ENCODE results near the gene GPATCH11.

GPATCH11 gene

DNA sequence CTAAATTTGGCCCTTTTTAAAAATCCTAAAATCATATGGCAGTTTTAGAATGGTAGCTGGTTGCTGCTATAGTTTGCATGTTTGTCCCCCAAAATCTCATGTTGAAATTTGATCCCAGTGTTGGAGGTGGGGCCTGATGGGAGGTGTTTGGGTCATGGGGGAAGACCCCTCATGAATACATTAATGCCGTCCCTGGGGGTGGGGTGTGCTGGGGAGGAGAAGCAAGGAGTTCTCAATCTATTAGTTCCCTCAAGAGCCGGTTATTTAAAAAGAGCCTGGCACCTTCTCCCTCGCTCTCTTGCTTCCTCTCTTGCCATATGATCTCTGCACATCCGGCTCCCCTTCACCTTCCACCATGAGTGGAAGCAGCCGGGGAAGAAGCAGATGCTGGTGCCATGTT lies 20.8 kb downstream of the GPATCH11 start:
- DNase-seq (ENCODE audit: low read depth in 2 of 2): no peak

DNA sequence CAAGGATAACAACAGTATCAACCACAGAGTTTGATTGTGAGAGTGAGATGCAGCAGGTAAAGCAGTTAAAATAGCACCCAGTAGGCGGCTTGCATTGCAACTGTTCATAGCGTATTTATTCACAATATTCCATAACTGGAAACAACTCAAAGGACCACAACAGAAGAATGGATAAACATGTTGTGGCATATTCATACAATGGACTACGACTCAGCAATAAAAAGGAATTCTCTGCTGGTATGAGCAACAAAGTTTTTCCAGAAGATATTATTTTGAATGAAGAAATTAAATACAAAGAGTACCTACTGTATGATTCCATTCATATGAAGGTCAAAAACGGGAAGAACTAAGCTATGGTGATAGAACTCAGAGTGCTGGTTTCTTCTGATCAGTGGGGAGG lies 25.2 kb downstream of the GPATCH11 start:
- DNase-seq (ENCODE audit: low read depth in 2 of 2): no peak

- no peak for DNase-seq (ENCODE audit: low read depth in 2 of 2)
Observed at GRCh38 chr2:37110306-37111212, 26.2 kb downstream of the GPATCH11 start.

DNA sequence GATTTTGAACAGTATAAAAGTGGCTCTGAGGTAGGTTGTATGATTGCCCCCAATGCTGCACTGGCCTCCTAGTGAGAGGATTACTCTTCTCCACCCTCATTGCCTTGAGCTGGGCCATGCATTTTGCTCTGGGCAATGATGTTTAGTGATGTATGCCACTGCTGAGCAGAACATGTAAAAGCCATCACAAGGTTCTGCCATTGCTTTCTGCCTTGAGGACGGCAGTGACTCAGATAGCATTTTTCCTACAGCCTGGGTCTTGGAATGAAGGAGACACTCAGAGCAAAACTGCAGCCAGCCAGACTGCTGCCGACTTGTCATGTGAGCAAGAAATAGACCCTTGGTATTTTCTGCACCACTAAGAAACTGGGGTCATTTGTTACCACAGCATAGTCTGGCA lies 27.6 kb downstream of the GPATCH11 start:
- DNase-seq (ENCODE audit: low read depth in 2 of 2): no peak

GRCh38 chr2:37117566-37117965 lies 33.2 kb downstream of the GPATCH11 start:
- no peak for DNase-seq (ENCODE audit: low read depth in 2 of 2)

DNA sequence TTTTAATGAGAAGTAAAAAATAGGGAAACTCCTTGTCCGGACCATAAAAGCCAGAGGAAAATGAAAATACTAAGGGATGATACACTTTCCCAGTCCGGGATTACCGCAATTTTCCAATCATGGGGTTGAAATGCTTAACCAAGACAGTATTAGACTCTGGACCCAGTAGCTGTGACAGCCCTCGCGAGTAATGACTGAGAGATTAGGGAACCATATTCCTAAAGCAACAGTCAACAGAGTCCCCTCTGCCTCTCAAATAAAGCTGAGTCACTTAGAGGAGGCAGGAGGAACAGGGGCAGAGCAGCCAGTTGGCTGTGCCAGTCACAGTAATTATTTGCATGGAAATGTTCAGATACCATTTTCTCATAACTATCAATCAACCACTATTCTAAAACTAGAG lies 34.8 kb downstream of the GPATCH11 start:
- no peak for DNase-seq (ENCODE audit: low read depth in 2 of 2)

- no peak for DNase-seq (ENCODE audit: low read depth in 2 of 2)
Observed at GRCh38 chr2:37125416-37125815, 41.1 kb downstream of the GPATCH11 start.

DNA sequence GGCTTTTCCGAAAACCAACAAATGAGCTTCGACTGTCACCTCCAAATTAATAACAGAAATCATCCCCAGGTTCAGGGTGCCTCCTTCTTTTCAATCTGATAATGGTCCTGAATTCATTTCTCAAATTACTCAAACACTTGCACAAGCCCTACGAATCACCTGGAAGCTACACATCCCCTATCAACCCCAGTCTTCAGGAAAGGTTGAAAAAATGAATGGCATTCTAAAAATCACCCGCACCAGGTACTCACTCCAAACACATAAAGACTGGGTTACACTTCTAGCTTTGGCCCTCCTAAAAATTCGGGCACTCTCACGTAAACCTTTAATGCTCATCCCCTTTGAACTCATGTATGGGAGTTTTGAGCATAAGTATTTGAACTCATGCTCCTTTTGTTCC lies 48.6 kb downstream of the GPATCH11 start:
- no peak for DNase-seq (ENCODE audit: low read depth in 2 of 2)

DNA sequence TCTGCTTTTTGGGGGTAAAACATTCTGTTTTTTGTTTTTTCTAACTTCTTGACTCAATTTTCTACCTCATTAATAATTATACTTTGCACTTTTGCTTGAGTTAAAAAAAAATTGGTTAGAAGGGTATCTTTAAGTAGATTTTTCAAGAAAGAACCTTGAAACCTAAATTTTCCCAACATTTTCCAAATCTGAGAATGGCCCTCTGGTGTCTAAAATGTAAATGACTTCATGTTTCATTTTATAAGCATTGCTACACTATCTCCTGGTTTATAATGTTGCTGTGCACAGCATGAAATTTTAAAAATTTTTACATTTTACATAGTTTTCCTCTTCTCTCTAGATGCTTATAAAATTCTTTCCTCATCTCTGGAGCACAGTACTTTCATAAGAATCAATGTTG lies 58.2 kb downstream of the GPATCH11 start:
- no peak for DNase-seq (ENCODE audit: low read depth in 2 of 2)

DNA sequence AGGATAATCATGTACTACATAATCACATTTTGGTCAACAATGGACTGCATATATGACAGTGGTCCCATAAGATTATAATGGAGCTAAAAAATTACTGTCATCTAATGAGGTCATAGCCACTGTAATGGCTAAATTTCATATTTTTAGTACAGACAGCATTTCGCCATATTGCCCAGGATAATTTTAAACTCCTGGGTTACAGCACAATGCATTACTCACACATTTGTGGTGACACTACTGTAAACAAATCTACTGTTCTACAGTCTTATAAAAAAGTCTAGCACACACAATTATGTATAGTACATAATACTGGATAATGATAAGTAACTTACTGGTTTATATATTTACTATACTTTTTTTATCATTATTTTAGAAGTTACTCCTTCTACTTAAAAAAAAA lies 59.7 kb downstream of the GPATCH11 start:
- no peak for DNase-seq (ENCODE audit: low read depth in 2 of 2)

DNA sequence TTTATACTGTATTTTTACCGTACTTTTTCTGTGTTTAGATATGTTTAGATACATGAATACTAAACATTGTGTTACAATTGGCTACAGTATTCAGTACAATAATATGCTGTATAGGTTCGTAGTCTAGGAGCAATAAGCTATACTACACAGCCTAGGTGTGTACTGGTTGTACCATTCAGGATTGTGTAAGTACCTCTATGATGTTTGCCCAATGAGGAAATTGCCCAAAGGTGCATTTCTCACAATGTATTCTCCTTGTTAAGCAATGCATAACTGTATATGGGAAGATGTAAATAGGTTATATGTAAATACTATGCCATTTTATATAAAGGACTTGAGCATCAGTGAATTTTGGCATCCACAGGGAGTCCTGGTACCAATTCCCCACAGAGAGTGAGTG lies 61.7 kb downstream of the GPATCH11 start:
- no peak for DNase-seq (ENCODE audit: low read depth in 2 of 2)

DNA sequence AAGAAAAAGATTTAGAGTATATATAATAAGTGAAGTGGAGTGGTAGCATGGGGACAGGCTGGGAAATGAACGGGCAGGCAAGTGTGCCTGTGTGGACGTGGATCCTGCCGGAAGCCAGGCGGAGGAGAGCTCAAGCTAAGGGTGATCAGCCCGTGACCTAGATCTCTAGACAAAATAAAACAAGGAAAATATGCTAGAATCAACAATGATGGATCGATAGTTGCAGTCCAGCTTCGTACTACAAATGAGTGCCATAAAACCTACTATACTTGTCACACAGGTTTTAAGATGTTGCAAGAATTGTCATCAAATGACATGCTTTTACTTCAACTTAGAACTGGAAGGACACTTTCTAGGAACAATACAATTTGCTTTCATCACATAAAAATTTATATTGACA lies 64.0 kb downstream of the GPATCH11 start:
- DNase-seq (ENCODE audit: low read depth in 2 of 2): no peak
